Colonic mucosa (tissue), 4 donors: Measurements from ENCODE around the gene SEMA6B. TPM values are rescaled to one million over a fixed set of nuclear protein-coding genes. Genes with fewer than 3 reads are reported as not detected.
A peak's percentile ranks its signal among the peaks of the same experiment; 100 is the strongest.
"Not testable (repeated sequence)": the region's sequence is repeated elsewhere in the genome, so short reads cannot be mapped to it uniquely, and the experiment has no call there.

Source experiments
- DNase-seq: peaks from one replicate; pipeline ENCODE4 v3.0.0-alpha.2; 2020
- H3K27ac ChIP-seq: fragments of 200-600 bp; one replicate; pipeline ENCODE4 v1.8.0; 2021
- H3K27me3 ChIP-seq: fragments of 200-600 bp; one replicate; pipeline ENCODE4 v1.8.0; 2021
- H3K36me3 ChIP-seq: fragments of 200-600 bp; one replicate; pipeline ENCODE4 v1.8.0; 2021
- H3K4me1 ChIP-seq: fragments of 200-600 bp; one replicate; pipeline ENCODE4 v1.8.0; 2021; ENCODE audit warnings: mild to moderate bottlenecking
- H3K4me3 ChIP-seq: fragments of 200-600 bp; one replicate; pipeline ENCODE4 v1.8.0; 2021
- H3K9ac ChIP-seq, 2 donors: one replicate each; pipeline ENCODE4 v1.7.0; 2013; ENCODE audit warnings: control low read depth in 2 of 2, low read depth in 2 of 2, low read length in 2 of 2
- H3K9me3 ChIP-seq: fragments of 200-600 bp; one replicate; pipeline ENCODE4 v1.8.0; 2021
- CTCF ChIP-seq: fragments of 200-600 bp; IDR thresholded peaks from one replicate; pipeline ENCODE4 v1.8.0; 2022; ENCODE audit warnings: antibody characterized with exemption, mild to moderate bottlenecking
- intact Hi-C: fragments of 100-400 bp; cut with DNase I; formaldehyde crosslinking; loops from one replicate; pipeline ENCODE4 v1.14.1; 2022
- total RNA-seq, 2 donors: library from RNA; stranded (reverse); fragmentation: NEBNext Ultra II Directional in 1 of 2; extraction: Animal tissue kit (Norgen Biotek cat#: 25700) in 1 of 2; gene quantifications; one replicate each; pipeline ENCODE4 v1.2.1, GENCODE V29; 2021
- donor health status: healthy.
- donor health status: DM: no; HTN: no; CAD: no.
- donor health status: DM: no; HTN: no; CAD: no.

Gene SEMA6B
- total RNA-seq, 2 donors from 2014 or later = 1.3 to 5.6 TPM

GRCh38 chr19:4568886-4569285 is 9.4 kb upstream of the SEMA6B start:
- no peak for DNase-seq
- no peak overlapping the region for H3K9ac ChIP-seq
- TF ChIP-seq CTCF = no peak

GRCh38 chr19:4567584-4568071 is 8.1 kb upstream of the SEMA6B start:
- peak; percentile 73 for DNase-seq
- intact Hi-C loops = no loop called here
- Histone ChIP-seq H3K27ac (no peak overlapping the region), H3K9ac (no peak overlapping the region), H3K4me3 (no peak overlapping the region), H3K4me1 (no peaks in the 10 kb centered on the region), H3K27me3 (no peaks in the 10 kb centered on the region), H3K9me3 (no peaks in the 10 kb centered on the region), H3K36me3 (no peaks in the 10 kb centered on the region)
- TF ChIP-seq CTCF = peak; percentile 65

More at GRCh38 chr19:4568886-4569285, 9.4 kb upstream of the SEMA6B start:
- H3K9me3 ChIP-seq = no peaks in the 10 kb centered on the region
- no peaks in the 10 kb centered on the region for H3K4me1 ChIP-seq
- intact Hi-C loops = no loop called here
- no peaks in the 10 kb centered on the region for H3K36me3 ChIP-seq
- H3K27ac ChIP-seq = no peak overlapping the region
- no peak overlapping the region for H3K4me3 ChIP-seq
- no peaks in the 10 kb centered on the region for H3K27me3 ChIP-seq

GRCh38 chr19:4566402-4567051 is 7.0 kb upstream of the SEMA6B start:
- H3K27ac ChIP-seq = no peak overlapping the region
- intact Hi-C loops = no loop called here
- no peaks in the 10 kb centered on the region for H3K36me3 ChIP-seq
- no peaks in the 10 kb centered on the region for H3K4me1 ChIP-seq
- no peak for DNase-seq
- no peaks in the 10 kb centered on the region for H3K9me3 ChIP-seq
- H3K9ac ChIP-seq = no peak overlapping the region
- no peaks in the 10 kb centered on the region for H3K27me3 ChIP-seq
- no peak for TF ChIP-seq CTCF
- H3K4me3 ChIP-seq = no peak overlapping the region

- H3K4me1 ChIP-seq, H3K4me3 ChIP-seq, H3K27ac ChIP-seq, H3K36me3 ChIP-seq, intact Hi-C loops, H3K27me3 ChIP-seq, DNase-seq, H3K9me3 ChIP-seq, H3K9ac ChIP-seq: not testable (repeated sequence)
These were observed 4.1 kb upstream of the SEMA6B start for GRCh38 chr19:4563562-4563961.

- H3K9me3 ChIP-seq, H3K27ac ChIP-seq, H3K4me3 ChIP-seq, intact Hi-C loops, H3K27me3 ChIP-seq, H3K4me1 ChIP-seq, H3K36me3 ChIP-seq, DNase-seq, H3K9ac ChIP-seq: not testable (repeated sequence)
These were observed 2.6 kb upstream of the SEMA6B start for GRCh38 chr19:4562085-4562484.

GRCh38 chr19:4557971-4558941 is 1.2 kb downstream of the SEMA6B start:
- Histone ChIP-seq H3K27ac (no peak overlapping the region), H3K4me3 (peak overlapping the region; percentile 6), H3K4me1 (no peaks in the 10 kb centered on the region), H3K36me3 (no peaks in the 10 kb centered on the region), H3K27me3 (no peaks in the 10 kb centered on the region), H3K9ac (no peak overlapping the region), H3K9me3 (no peaks in the 10 kb centered on the region)
- intact Hi-C loops = no loop called here
- peak; percentile 99 for TF ChIP-seq CTCF
- no peak for DNase-seq
